SK-N-SH (cell line): Measurements from ENCODE around the gene ZMYND8. TPM values are rescaled to one million over a fixed set of nuclear protein-coding genes. Genes with fewer than 3 reads are reported as not detected.

Source experiments
- CTCF ChIA-PET: fragments of 300-600, 350-600 bp; formaldehyde crosslinking; extraction: SDS; loops from one replicate; lab custom pipeline; 2021; lab: Yijun Ruan, JAX
- POLR2A ChIA-PET: fragments of 350-600 bp; sonication (Branson Sonifier 250); formaldehyde crosslinking; extraction: SDS; loops from one replicate; lab custom pipeline; 2020; ENCODE audit warnings: antibody characterized with exemption, inconsistent platforms; lab: Yijun Ruan, JAX
- DNase-seq: peaks from one replicate; pipeline ENCODE4 v3.0.0; 2012
- H2AFZ ChIP-seq: fragments of 200-600 bp; sonication (generic); 2 replicates; pipeline ENCODE4 v1.8.1; 2016; ENCODE audit warnings: antibody characterized with exemption, mild to moderate bottlenecking, low read depth
- H3F3A ChIP-seq: fragments of 200-600 bp; sonication (generic); replicated peaks from 2 replicates; pipeline ENCODE3; 2016; ENCODE audit warnings: antibody characterized with exemption, mild to moderate bottlenecking; ENCODE audit not compliant: insufficient read depth
- H3K27ac ChIP-seq, 2 experiments: fragments of 200-500 bp in 1 of 2; fragments of 200-600 bp in 1 of 2; sonication (Bioruptor generic) in 1 of 2; sonication (generic), shearing (Covaris generic) in 1 of 2; 2 replicates each; pipeline versions ENCODE4 v1.5.1 to v1.6.1; 2014 to 2016; ENCODE audit warnings: low read depth in 2 of 2, inconsistent platforms in 1 of 2, low read length in 1 of 2, mild to moderate bottlenecking in 1 of 2, mixed read lengths in 1 of 2
- H3K27me3 ChIP-seq: fragments of 200-600 bp; sonication (generic), shearing (Covaris generic); 2 replicates; pipeline ENCODE4 v1.6.1; 2016; ENCODE audit warnings: mixed run types; ENCODE audit not compliant: insufficient read depth
- H3K36me3 ChIP-seq, 2 experiments: fragments of 200-500 bp in 1 of 2; fragments of 200-600 bp in 1 of 2; sonication (Bioruptor generic) in 1 of 2; sonication (generic) in 1 of 2; replicated peaks in 1 of 2; 2 replicates each; pipeline versions ENCODE3 to v1.5.1; 2014 to 2016; ENCODE audit warnings: low read length in 1 of 2, mild to moderate bottlenecking in 1 of 2; ENCODE audit not compliant: insufficient read depth in 2 of 2, control insufficient read depth in 1 of 2
- H3K4me1 ChIP-seq, 2 experiments: fragments of 200-500 bp in 1 of 2; fragments of 200-600 bp in 1 of 2; sonication (Bioruptor generic) in 1 of 2; sonication (generic), shearing (Covaris generic) in 1 of 2; 2 replicates each; pipeline versions ENCODE4 v1.5.1 to v1.6.1; 2014 to 2016; ENCODE audit warnings: low read depth in 1 of 2, low read length in 1 of 2, mixed run types in 1 of 2; ENCODE audit not compliant: insufficient read depth in 2 of 2, control insufficient read depth in 1 of 2
- H3K4me2 ChIP-seq: fragments of 200-600 bp; sonication (generic), shearing (Covaris generic); 2 replicates; pipeline ENCODE4 v1.6.1; 2017; ENCODE audit warnings: mixed run types
- H3K4me3 ChIP-seq, 2 experiments: fragments of 200-500 bp in 1 of 2; fragments of 200-600 bp in 1 of 2; sonication (Bioruptor generic) in 1 of 2; sonication (generic), shearing (Covaris generic) in 1 of 2; 2 replicates each; pipeline versions ENCODE4 v1.5.1 to v1.8.1; 2014 to 2016; ENCODE audit warnings: low read depth in 2 of 2, inconsistent platforms in 1 of 2, low read length in 1 of 2, mild to moderate bottlenecking in 1 of 2, mixed read lengths in 1 of 2, moderate library complexity in 1 of 2
- H3K79me2 ChIP-seq: fragments of 200-600 bp; sonication (generic); 2 replicates; pipeline ENCODE4 v1.8.1; 2017; ENCODE audit warnings: mild to moderate bottlenecking; ENCODE audit not compliant: insufficient read depth
- H3K9ac ChIP-seq: fragments of 200-600 bp; sonication (generic); 2 replicates; pipeline ENCODE4 v1.6.1; 2017; ENCODE audit warnings: mixed run types
- H3K9me2 ChIP-seq: fragments of 200-600 bp; sonication (generic); 2 replicates; pipeline ENCODE4 v1.6.1; 2017; ENCODE audit warnings: mixed run types
- H3K9me3 ChIP-seq: fragments of 200-600 bp; sonication (generic); 2 replicates; pipeline ENCODE4 v1.6.1; 2017; ENCODE audit warnings: mixed run types, mild to moderate bottlenecking, moderate library complexity
- H4K20me1 ChIP-seq: fragments of 200-600 bp; sonication (generic); 2 replicates; pipeline ENCODE4 v1.6.1; 2017; ENCODE audit warnings: mild to moderate bottlenecking, mixed run types; ENCODE audit not compliant: insufficient read depth
- CHD2 ChIP-seq: fragments of 150-350 bp; IDR thresholded peaks from 2 replicates; pipeline ENCODE4 v1.6.1; 2018; ENCODE audit warnings: low read length; ENCODE audit not compliant: partially characterized antibody
- CTCF ChIP-seq: fragments of 200-600 bp; sonication (generic); IDR thresholded peaks from 2 replicates; pipeline ENCODE4 v1.6.1; 2017; ENCODE audit warnings: antibody characterized with exemption, mild to moderate bottlenecking, moderate library complexity
- ELF1 ChIP-seq: IDR thresholded peaks from 2 replicates; pipeline ENCODE4 v1.4.0; 2012
- GABPA ChIP-seq: IDR thresholded peaks from 2 replicates; pipeline ENCODE4 v1.4.0; 2012; ENCODE audit warnings: low read depth, mild to moderate bottlenecking
- IRF3 ChIP-seq: fragments of 150-350 bp; IDR thresholded peaks from 2 replicates; pipeline ENCODE4 v1.6.1; 2016; ENCODE audit warnings: mild to moderate bottlenecking, low read depth, low read length
- JUND ChIP-seq: IDR thresholded peaks from 2 replicates; pipeline ENCODE4 v1.4.0; 2012
- NFIC ChIP-seq: IDR thresholded peaks from 2 replicates; pipeline ENCODE4 v1.4.0; 2012; ENCODE audit warnings: borderline replicate concordance
- PBX3 ChIP-seq: IDR thresholded peaks from 2 replicates; pipeline ENCODE4; 2012
- POLR2AphosphoS5 ChIP-seq: IDR thresholded peaks from 2 replicates; pipeline ENCODE4 v1.6.1; 2012; ENCODE audit warnings: low read depth, low read length
- REST ChIP-seq: IDR thresholded peaks from 2 replicates; pipeline ENCODE4 v1.6.1; 2012; ENCODE audit warnings: mild to moderate bottlenecking, low read depth, low read length, moderate library complexity
- RFX5 ChIP-seq: IDR thresholded peaks from 2 replicates; pipeline ENCODE4 v1.6.1; 2012; ENCODE audit warnings: mild to moderate bottlenecking, improper control_type of control experiment, low read length
- RXRA ChIP-seq: IDR thresholded peaks from 2 replicates; pipeline ENCODE4 v1.4.0; 2012; ENCODE audit warnings: low read depth, mild to moderate bottlenecking, borderline replicate concordance
- SIN3A ChIP-seq: IDR thresholded peaks from 2 replicates; pipeline ENCODE4 v1.6.1; 2012; ENCODE audit warnings: low read depth, mild to moderate bottlenecking, low read length, moderate library complexity, borderline replicate concordance
- SMC3 ChIP-seq: IDR thresholded peaks from 2 replicates; pipeline ENCODE4 v1.6.1; 2012; ENCODE audit warnings: low read depth, low read length, improper control_type of control experiment
- TAF1 ChIP-seq: IDR thresholded peaks from 2 replicates; pipeline ENCODE4 v1.6.1; 2012; ENCODE audit warnings: low read depth, mild to moderate bottlenecking, low read length, moderate library complexity, borderline replicate concordance
- TCF12 ChIP-seq: IDR thresholded peaks from 2 replicates; pipeline ENCODE4 v1.4.0; 2012
- TEAD4 ChIP-seq: IDR thresholded peaks from 2 replicates; pipeline ENCODE4 v1.4.0; 2012; ENCODE audit warnings: mild to moderate bottlenecking, borderline replicate concordance; ENCODE audit not compliant: insufficient read depth
- USF1 ChIP-seq: IDR thresholded peaks from 2 replicates; pipeline ENCODE4 v1.4.0; 2012; ENCODE audit warnings: low read depth, borderline replicate concordance
- YY1 ChIP-seq: IDR thresholded peaks from 2 replicates; pipeline ENCODE4 v1.4.0; 2012; ENCODE audit warnings: low read depth, mild to moderate bottlenecking
- whole genome bisulfite sequencing: methylation state at CpG from one replicate; pipeline ENCODE4 v1.1.6; 2017; ENCODE audit warnings: low lambda C conversion rate; 5-methylcytosine and 5-hydroxymethylcytosine counted together
- polyA plus RNA-seq, 3 experiments: library from polyadenylated mRNA; depleted of rRNA; stranded (reverse); fragments of >200 nt; gene quantifications; 2 replicates each; pipeline ENCODE4 v1.2.3, GENCODE V29; 2012

Gene ZMYND8
- polyA plus RNA-seq, 1 of the 3 experiments (the other 2 are of a cell fraction): 25.3 TPM

GRCh38 chr20:47265984-47266383 is 90.5 kb downstream of the ZMYND8 start:
- Histone ChIP-seq H3K9ac (no peak overlapping the region), H3K36me3 (peaks cover 6 to 53% of the 10 kb centered on the region in 2 experiments), H4K20me1 (peaks cover 4% of the 10 kb centered on the region; the same call in 1 of the 2 replicates), H2AFZ (no peak overlapping the region), H3K4me3 (no peak overlapping the region), H3K9me3 (no peaks in the 10 kb centered on the region), H3F3A (no peaks in the 10 kb centered on the region), H3K4me1 (peaks cover 0 to 51% of the 10 kb centered on the region in 2 experiments; a peak in 2 of 4 replicates), H3K27ac (no peak overlapping the region), H3K27me3 (no peaks in the 10 kb centered on the region), H3K79me2 (peaks cover 85% of the 10 kb centered on the region), H3K4me2 (no peak overlapping the region), H3K9me2 (no peaks in the 10 kb centered on the region)
- ChIA-PET CTCF (interaction anchor here (0.9 to 4.6 kb wide), 2 partner anchors 8 to 118 kb away, joined by 3 to 38 read pairs; no protein-coding TSS in a partner anchor), POLR2A (no interaction called here)
- TF ChIP-seq CTCF: no peak
- no peak for TF ChIP-seq SIN3A
- TF ChIP-seq TEAD4: no peak
- TF ChIP-seq RFX5: no peak
- TF ChIP-seq REST: no peak
- TF ChIP-seq RXRA: no peak
- TF ChIP-seq PBX3: no peak
- TF ChIP-seq IRF3: no peak
- no peak for TF ChIP-seq USF1
- TF ChIP-seq TAF1: no peak
- no peak for TF ChIP-seq CHD2
- no peak for TF ChIP-seq ELF1
- no peak for TF ChIP-seq YY1
- TF ChIP-seq POLR2AphosphoS5: no peak
- TF ChIP-seq NFIC: no peak
- no peak for TF ChIP-seq GABPA
- TF ChIP-seq SMC3: no peak
- no peak for TF ChIP-seq TCF12
- no peak for TF ChIP-seq JUND
- 98% methylated on average over 5 of the region's 5 CpGs for WGBS
- DNase-seq: no peak
